ENCODE results near the gene USP32.

USP32 gene

DNA sequence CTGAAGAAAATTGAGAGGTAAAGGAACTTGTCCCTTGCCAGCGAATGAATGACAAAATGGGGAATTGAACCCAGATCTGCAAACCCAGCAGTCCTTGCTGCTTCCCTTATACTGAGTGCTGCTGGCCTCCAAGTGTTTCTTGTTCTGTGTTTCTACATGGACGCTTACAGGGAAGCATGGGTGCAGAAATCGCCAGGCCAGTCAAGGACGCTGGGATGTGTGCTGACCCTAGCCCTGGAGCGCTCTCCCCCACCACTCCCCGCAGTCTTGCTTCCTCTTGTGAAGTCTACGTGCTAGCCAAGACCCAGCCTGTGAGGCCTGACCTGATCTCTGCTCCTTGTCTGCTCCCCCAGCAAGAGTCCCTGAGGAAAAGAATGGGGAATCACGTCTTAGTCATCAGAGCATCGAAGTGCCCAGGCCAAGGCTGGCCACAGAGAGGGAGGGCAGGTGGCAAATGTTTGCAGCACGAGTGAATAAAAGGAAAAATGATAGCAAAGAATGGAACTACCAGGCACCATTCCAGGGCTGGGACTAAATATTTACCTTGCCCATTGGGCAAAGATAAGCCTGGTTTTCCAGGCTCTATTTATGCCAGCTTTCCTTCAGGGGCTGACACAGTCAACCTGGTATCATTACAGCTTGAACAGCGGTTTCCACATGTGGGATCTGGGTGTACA lies 224.7 kb downstream of the USP32 start:
- peak; percentile 35 to 84 for DNase-seq

DNA sequence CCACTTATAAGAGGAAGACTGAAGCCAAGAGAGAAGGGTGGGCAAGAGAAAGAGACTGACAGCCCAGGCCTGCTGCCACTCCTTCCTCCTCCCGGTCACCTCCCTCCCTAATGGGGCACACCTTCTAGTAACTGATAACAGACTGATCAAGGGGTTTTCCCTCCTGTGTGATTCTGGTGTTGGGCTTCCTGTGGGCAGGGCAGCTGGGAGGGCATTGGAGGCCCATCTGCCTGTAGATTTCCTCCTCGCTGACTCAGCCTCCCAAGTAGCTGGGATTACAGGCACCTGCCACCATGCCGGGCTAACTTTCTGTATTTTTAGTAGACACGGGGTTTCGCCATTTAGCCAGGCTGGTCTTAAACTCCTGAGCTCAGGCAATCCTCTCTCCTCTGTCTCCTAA lies 226.0 kb downstream of the USP32 start:
- no peak for DNase-seq

DNA sequence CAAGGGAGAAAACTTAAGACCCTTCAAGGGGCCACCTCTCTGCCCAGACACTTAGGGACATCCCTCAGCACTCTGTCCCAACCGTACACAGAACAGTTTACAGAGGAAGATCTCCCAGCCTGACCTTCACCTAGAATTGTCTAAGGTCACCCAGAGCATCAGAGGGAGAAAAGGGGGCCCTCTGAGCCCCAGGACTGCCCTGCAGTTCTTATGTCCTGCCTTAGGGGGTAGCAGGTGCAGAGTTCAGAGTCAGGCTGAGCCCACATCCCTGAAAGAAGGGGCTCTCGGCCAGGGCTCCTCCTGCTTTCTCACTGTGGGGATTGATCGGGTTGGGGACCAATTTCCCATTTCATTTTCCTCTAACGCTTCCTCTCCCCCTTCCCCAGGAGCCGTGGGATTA lies 226.7 kb downstream of the USP32 start:
- no peak for DNase-seq

DNA sequence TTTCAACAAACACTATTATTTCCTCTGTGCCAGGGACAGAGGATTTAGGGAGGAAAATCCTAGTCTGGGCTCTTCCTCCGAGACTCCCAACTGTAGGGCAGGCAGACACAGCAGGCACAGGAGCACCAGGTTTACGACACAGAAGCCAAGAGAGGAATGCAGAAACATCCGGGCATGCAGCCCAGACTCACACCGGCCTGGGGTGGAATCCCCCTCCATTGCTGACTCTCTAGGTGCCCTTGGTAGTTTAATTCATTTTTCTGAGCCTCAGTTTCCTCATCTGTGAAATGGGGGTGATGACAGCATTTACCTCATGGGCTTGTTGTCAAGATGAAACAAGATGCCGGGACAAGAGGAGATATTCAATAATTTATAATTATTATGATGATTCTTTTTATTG lies 227.2 kb downstream of the USP32 start:
- DNase-seq, result no peak

DNA sequence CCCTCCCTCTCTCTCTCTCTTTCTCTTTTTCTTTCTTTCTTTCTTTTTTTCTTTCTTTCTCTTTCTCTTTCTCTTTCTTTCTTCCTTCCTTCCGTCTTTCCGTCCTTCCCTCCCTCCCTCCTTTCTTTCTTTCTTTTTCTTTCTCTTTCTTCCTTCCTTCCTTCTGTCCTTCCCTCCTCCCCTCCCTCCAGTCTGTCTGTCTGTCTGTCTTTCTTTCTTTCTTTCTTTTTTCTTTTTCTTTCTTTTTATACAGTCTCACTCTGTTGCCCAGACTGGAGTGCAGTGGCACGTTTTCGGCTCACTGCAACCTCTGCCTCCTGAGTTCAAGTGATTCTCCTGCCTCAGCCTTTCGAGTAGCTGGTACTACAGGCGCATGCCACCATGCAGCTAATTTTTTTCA lies 227.8 kb downstream of the USP32 start:
- no peak for DNase-seq

DNA sequence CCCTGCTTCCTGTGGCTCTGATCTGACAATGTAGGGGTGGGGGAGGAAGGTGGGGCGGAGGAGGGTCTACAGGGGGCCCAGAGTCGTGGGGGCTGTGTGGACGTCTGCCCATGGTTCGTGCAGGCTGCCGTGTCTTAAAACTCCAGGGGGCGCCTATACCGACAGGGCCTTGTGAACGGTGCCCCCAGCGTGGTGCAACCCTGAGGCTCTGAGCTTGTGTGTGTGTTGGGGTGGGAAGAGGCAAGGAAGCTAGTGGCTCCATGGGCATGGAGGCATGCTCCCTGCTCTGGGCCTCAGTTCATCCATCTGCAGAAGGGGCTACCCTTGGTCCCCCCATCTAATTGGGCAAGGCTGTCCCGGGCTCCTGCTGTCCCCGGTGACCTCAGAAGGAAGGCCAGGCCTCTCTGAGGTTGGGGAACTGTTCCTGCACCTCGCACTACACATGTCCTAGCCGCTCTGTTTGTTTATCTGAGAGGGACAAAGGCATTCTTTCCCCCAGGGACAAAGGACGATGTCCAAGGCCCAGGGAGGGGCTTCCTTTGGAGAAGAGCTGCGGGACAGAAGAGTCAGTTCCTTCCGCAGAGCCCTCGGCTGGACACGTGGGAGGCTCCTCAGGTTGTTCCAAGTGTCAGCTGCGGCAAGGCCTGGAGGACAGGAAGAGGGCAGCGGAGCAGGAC lies 228.7 kb downstream of the USP32 start:
- DNase-seq, result no peak

DNA sequence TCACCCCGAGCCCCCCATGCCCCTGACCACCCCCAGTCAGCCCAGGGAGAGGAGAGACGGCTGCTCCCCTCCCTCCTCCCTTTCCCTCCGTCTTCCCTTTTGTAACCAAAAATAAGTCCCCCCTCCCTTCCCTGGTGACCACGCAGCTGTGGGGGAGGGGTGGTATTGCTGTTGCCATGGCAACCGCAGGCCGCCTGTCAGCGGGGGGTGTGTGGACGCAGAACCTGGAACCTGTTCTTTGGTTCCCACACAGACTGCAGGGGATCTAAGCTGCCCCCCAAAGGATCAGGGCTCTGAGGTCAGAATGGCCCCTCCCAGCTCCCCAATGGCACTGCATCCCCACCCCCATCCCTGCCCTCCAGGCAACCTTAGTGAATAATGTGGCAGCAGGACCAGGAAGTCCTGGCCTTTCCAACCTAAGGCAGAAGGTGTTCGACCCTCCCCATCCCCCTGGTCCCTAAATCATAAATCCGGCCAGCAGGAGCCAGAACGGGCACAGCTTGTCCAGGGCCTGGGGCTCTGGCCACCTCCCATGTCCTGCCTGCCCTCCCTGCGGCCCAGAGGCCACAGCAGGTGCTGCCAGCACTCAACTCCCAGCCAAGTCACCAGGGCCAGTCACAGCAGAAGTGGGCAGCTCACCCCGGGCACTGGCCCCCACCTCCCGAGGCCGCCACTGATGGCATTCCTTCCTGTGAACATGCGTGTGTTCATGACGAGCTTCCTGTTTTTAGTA lies 230.2 kb downstream of the USP32 start:
- DNase-seq, result no peak

DNA sequence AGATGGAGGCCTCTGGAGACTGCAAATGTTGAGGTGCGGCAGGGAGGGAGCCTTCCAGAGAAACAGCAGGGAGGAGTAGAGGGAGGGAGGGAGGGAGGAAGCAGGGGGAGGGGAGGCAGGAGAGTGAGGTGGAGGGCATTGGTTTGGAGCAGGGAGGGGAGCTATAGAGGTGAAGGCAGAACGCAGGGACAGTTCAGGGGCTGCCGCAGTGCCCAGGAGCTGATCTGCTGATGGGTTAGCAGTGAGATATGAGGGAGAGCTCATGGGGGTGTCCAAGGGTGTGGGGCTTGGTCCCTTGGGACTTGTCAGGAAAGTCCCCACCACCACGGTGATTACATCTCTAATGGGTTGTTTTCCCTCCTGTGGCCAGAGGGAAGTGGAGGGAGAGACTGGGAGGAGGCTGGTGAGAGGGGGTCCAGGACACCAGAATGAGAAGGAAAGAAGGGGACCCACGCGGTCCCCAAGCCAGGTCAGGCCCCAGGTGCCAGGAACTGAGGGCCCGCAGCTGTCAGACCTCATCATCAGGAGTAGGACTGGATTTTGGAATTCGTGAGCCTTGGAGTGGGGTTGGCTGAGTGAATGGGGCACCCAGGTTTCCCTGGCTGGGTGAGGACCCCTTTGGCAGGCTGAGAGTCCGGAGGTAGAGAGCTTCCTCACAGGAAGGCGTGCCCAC lies 231.0 kb downstream of the USP32 start:
- no peak for DNase-seq

DNA sequence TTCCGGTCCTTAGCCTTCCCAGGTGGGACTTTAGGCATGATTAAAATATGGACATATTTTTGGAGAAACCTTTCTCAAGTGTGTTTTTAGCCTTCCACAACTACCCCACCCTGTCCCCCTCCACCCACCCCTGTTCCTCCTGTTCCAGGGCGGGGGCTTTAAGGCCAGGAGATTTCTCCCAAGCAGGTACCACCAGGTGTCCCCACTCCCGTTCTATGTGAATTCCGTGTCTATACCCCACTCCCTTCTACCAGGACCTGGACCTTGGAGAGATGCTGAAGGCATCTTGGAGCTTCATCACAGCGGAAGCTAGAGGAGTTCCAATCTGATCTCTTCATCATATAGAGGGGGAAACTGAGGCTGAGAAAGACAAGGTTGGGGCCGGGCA lies 232.5 kb downstream of the USP32 start:
- no peak for DNase-seq

DNA sequence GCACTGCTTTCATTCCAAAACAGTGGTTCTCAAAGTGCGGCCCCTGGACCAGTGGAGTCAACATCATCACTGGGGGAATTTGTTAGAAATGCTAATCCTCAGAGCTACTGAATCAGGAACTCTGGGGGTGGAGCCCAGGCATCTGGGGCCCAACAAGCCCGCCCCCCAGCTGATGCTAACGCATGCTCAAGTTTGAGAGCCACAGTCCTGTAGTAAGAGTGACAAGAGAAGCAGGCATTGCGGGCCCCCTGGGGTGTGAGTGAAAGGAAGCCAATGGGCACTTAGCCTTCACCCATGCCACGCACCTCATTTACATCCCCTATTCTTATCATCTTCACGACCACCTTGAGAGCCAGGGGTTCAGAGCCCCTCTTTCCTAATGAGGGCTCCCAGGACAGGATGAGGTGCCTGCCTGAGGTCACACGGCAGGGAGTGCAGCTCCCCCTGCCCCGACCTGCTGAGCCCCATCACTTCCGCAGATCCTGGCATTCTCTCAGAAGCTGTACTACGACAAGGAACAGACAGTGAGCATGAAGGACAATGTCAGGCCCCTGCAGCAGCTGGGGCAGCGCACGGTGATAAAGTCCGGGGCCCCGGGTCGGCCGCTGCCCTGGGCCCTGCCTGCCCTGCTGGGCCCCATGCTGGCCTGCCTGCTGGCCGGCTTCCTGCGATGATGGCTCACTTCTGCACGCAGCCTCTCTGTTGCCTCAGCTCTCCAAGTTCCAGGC lies 233.0 kb downstream of the USP32 start:
- no peak for DNase-seq

DNA sequence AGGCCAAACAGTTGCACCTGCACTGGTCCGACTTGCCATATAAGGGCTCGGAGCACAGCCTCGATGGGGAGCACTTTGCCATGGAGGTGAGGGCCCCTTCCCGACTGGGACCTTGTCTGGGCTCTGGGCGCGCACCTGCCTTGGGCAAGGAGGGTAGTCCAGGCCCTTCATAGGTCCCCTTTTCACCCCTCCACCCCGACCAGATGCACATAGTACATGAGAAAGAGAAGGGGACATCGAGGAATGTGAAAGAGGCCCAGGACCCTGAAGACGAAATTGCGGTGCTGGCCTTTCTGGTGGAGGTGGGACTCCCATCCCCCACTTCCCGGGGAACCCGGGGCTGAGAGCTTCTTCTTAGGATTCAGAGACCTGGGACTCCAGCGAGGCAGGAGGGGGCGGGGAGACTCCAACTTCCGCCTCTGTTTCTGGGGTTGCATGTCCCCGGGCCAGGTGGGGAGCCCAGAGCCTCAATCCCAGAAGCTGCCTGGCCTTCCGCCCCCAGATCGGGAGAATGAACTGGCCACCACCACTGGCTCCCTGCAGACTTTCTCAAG lies 234.4 kb downstream of the USP32 start:
- DNase-seq, result no peak

DNA sequence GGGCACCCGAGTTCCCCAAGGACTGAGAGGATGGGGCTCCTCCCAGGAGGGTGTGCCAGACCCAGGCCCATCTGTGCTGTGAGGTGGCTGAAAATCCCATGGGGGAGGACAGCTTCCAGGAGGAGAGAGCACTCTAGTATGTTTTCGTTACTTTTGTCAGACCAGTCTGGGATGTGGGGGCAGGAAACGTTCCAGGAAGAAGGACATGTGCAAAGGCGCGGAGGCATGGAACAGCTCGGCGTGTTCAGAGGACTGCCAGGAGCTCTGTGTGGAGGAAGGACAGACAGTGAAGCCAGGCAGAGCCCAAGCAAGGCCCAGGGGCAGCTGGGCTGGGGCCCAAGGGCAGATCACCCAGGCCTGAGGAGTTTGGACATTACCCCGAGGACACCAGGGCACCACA lies 235.2 kb downstream of the USP32 start:
- DNase-seq, result no peak

DNA sequence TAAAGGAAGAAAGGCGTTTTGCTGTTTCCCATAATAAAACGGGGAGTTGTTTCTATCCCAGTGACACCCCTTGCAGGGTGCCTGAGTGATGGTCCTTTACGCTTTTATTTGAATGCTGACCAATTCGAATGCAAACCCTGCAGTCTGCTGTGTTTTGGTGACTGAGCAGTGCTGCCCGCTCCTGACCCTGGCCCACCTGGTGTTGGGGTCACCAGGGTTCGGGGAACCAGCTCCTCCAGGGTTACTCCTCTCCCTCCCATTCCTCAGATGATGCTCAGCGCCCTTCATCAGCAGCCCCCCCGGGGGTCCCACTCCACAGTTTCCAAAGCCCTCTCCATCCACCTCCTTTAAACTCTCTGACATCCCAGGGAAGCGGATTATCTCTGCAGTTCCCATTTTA lies 236.1 kb downstream of the USP32 start:
- DNase-seq, result no peak

DNA sequence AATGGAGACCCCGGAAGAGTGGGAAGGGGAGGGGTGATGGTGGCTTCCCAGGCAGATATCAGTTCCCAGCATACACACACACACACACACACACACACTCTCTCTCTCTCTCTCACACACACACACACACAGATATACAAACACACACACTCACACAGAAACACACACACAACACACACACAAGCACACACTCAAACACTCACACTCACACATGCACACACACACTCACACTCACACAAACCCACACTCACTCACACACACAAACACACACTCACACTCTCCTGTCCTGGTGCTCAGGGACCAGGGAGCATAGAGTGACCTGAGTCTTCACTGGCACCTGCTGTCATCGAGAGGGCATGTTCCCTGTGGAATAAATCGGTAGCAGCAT lies 236.5 kb downstream of the USP32 start:
- no peak for DNase-seq

DNA sequence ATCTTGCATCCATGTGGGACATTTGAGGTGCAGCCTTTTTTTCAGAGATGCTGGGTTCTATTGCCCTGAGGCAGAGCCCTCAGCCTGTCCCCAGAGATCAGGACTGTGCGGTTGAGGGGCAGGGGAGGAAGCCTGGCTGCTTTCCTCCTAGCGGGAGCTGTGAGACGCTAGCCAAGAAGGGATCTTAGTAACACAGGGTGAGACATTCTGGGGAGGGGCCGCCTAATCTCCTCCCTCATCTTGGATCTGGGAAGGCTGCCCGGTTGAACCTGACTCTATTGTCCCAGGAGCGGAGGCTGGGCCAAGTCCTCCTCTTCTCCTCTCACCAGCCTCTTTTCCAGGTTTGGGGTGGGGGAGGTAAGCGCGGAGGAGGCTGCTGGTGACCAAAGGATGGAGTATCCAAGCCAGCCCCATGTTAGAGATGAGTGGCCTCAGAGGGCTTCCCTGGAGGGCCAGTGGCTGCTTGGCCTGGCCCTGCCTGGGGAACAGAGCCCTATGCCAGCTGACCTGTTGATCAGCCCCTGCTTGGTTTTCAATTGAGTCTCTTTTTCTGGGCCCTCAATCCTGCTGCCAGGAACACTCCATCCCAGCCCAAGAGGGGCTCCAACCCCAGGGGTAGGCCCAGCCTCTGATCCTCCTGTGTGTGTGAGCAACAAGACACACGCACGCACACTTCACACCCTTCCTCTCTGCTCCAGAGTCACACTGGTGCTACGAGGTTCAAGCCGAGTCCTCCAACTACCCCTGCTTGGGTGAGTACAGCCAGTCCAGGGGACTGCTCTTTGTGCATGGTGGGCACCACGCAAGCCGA lies 237.1 kb downstream of the USP32 start:
- no peak for DNase-seq

DNA sequence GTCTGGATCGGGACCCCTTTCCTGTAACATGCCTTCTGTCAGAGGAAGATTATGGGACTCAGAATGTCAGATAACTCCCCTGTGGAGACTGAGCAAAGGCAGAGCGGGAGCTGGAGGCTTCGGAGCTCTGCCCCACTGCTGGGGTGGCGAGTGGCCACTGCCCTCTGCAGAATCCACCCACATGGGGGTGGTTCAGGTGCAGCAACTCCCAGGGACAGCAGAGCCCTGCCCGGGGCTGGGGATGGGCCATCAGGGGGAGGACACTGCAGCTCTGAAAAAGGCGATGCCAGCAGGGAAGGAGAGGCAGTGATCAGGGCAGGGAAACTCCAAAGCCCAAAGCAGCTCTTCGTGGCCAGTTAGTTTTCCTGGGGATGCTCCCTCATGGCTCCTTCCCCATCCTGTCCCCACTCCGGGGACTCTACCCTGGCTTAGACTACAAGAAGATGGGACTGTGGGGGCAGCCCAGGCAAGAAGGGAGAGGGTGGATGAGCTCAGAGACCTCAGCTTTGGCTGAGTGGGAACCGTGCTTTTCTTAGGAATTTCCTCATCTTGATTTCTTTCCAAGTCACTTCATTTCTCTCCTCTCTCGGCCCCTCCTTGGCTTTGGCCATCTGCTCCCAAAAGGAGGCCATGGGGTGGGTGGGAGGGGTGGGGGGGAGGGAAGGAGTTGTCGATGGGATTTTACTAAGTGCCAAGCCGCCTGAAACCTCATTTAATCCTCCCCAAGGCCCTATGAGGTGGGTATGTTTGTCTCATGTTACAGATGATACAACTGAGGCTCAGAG lies 238.1 kb downstream of the USP32 start:
- DNase-seq, result no peak

DNA sequence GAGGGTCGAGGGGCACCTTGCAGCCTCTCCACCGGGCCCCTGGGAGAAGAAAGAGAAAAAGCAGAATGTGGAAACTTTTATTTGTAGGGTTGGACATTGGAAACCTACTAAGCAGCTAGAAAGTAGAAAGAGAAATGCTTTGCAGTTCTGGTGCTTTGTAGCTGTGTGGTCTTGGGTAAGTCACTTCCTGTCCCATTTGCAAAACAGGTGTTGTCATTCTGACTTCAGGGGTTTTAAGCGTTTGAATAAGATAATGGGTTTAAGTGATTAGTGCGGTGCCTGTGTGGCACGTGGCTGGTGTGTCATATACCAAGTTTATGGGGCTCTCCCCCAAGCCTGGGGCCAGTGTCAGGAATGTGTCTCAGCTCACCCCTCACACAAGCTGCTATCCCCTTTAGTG lies 240.6 kb downstream of the USP32 start:
- DNase-seq, result no peak

DNA sequence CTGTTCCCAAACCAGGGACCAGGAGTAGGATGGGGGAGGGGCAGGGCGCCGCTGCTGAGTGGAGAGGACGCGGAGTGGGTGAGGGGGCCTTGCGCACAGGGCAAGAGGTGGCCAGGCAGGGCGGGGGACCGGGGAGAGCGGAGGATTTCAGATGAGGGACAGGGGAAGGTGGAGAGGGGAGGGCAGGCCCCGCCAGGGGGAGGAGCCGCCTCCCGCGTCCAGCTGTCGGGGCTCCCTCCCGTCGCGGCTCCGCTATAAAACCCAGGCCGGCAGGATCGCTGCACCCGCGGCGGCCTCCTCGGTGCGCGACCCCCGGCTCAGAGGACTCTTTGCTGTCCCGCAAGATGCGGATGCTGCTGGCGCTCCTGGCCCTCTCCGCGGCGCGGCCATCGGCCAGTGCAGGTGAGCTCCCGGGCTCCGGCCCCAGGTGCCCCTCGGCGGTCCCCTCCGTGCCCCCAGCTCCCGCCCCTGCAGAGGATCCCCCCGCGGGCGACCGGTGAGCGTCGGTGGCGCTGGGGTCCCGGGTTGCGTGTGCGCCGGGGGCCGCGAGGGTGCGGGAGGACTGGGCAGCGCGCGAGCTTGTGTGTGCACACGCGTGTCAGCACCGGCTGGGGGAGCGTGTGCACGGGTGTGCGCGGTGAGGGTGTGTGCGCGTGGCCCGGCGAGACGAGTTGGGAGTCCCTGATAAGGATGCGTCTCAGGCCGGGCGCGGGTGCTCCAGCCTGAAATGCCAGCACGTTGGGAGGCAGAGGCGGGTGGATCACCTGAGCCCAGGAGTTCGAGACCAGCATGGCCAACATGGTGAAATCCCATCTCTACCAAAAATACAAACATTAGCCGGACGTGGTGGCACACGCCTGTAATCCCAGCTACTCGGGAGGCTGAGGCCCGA lies 242.0 kb downstream of the USP32 start, which contains the start of gene CA4:
TSS of gene CA4 (plus strand) at position 283 of the 892 bp plus-strand sequence. CDS start at position 345, 62 bp downstream.
- peak in 1 of 2 experiments; percentile 17 for DNase-seq

DNA sequence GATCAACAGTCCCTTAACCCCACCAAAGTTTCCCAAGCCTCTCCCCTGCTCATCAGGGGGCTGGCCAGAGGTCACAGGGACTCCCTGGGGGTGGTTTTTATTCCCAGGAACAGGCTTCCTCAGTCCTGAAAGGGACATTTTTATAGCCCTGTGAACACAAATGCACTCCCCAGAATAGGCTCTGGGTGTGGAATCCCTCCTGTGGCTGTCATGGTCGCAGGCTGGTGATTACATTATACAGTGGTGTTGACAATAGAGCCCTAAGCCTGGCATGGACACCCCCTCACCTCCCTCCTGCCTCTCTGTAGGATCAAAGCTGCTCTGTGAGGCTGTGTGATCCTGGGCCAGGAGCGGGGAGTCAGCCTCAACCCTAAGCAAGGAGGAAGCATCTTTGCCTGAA lies 243.6 kb downstream of the USP32 start:
- DNase-seq, result no peak
